ENCODE results near the gene AKAP8L.

GRCh38 chr19:15424121-15424520 lies 5.3 kb upstream of the AKAP8L start:
- no peak for TF ChIP-seq RELA (IDR thresholded peaks at IDR 0.05; ENCODE audit: borderline replicate concordance, partially characterized antibody)
- TF ChIP-seq SKIL (IDR thresholded peaks at IDR 0.05; ENCODE audit: low read depth, poor library complexity, severe bottlenecking): no peak
- no peak for TF ChIP-seq BCL3 (IDR thresholded peaks at IDR 0.05; ENCODE audit: borderline replicate concordance, insufficient read depth, low read depth, low read length, poor library complexity, severe bottlenecking)
- TF ChIP-seq YY1 (IDR thresholded peaks at IDR 0.05; ENCODE audit: low read depth, low read length): no peak
- no peak for TF ChIP-seq ATF7 (IDR thresholded peaks at IDR 0.05; ENCODE audit: low read depth)
- TF ChIP-seq FOS (IDR thresholded peaks at IDR 0.05; ENCODE audit: borderline replicate concordance, extremely low read depth, insufficient read length): no peak
- no peak for TF ChIP-seq TBL1XR1 (IDR thresholded peaks at IDR 0.05; ENCODE audit: low read depth, low read length)
- TF ChIP-seq CTCF (IDR thresholded peaks at IDR 0.05 in 2 of 3, conservative IDR thresholded peaks at IDR 0.05 in 1 of 3; ENCODE audit: control insufficient read depth in 2 of 3, extremely low read depth in 1 of 3, insufficient read depth in 1 of 3, low read depth in 3 of 3, low read length in 3 of 3): no peak
- no peak for TF ChIP-seq USF2 (IDR thresholded peaks at IDR 0.05; ENCODE audit: borderline replicate concordance, low read depth, low read length)
